ENCODE results near the gene DNLZ.

DNLZ gene

DNA sequence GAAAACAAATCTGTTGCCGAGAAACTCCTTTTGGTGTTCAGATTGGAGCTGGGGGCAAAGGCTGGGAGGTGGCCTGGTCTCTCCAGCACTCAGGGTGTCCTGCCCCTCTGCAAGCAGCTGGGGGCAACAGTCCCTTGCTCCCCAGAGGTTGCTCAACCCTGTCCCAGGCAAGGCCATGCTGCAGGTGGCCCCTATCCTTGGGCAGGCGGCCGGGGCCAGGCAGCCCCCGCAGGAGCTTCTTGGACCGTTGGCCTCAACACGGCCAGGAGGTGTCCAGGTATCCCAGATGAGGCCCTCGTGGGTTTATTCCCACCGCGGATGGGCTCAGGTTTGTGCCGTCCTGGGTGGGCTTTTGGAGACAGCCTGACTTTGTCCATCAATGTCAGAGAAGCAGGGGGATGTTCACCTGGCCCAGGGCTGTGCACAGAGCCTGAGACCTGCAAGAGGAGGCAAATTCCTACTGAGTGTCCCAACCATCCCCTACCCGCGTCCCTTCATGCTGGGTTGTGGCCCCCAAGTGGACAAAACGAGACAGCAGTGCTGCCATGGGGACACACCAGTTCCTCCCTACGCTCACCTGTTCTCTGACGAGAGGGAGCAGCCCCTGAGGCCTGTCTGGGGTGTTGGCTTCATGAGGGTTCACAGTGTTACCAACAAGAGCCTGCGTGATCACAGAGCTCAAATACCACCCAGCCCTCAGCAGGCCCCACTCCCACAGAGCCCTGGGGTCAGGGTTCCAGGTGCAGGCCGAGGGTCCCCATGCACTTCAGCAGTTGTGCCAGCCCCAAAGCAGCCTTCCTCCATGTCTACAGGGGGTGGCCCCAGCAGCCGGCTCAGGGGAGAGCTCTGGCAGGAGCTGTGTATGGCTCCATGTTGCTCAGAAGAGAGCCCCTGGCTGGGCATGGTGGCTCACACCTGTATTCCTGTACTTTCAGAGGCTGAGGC, 50.2 kb downstream of the DNLZ start:
- no peak for DNase-seq

DNA sequence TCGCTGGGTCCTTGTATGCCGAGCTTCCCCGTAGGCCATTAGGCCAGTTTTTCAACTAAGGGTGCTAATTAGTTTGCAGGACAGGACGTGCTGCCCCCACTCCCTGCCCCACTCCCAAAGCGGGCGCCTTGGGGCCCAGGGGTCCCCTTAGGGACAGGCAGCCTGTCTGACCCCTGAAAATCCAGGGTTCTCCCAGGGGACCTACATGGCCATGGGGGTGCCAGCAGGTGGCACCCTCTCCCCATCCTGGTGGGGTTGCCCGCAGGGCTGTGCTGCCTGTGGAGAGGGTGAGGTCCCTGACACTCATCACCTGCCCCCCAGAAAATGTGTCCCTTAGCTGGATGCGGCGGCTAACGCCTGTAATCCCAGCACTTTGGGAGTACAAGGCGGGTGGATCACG, 51.1 kb downstream of the DNLZ start:
- DNase-seq = peak; percentile 50

DNA sequence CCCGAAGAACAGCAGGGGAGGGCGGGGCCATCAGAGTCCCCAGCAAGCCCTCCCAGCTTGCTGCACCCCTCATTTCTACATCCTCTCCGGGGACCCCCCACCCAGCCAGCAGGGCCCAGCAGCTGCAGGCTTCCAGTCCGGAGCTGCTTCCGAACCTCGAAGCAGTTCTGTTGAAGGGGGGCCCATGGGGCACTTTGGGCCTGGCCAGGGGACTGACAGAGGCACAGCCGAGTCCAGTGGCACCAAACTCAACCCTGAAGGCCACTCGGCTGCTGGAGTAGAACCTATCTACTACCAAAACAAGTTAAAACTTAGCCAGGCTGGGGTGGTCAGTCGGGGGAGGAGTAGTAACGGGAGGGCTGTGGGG, 51.6 kb downstream of the DNLZ start:
- no peak for DNase-seq

- DNase-seq = no peak
These were observed 52.2 kb downstream of the DNLZ start for GRCh38 chr9:136311051-136312008.

- no peak for DNase-seq
These were observed 53.1 kb downstream of the DNLZ start for GRCh38 chr9:136310273-136311030.

- no peak for DNase-seq
These were observed 53.7 kb downstream of the DNLZ start for GRCh38 chr9:136309806-136310220.
